GM23248 (cell line): ENCODE measurements around the gene LRRN4. TPM values are rescaled to one million over a fixed set of nuclear protein-coding genes. Genes with fewer than 3 reads are reported as not detected.

Source experiments
- DNase-seq: peaks from one replicate; pipeline ENCODE4 v3.0.0-alpha.2; 2015
- H2AFZ ChIP-seq: fragments of 200-600 bp; sonication (generic); 2 replicates; pipeline ENCODE4 v1.6.1; 2016; ENCODE audit warnings: antibody characterized with exemption
- H3F3A ChIP-seq: fragments of 200-600 bp; sonication (generic); 2 replicates; pipeline ENCODE4 v1.6.1; 2016; ENCODE audit warnings: mild to moderate bottlenecking, antibody characterized with exemption, mixed run types; ENCODE audit not compliant: insufficient read depth
- H3K27ac ChIP-seq: fragments of 200-600 bp; sonication (generic); 2 replicates; pipeline ENCODE4 v1.5.1; 2016; ENCODE audit warnings: mild to moderate bottlenecking
- H3K27me3 ChIP-seq: fragments of 200-600 bp; sonication (generic); replicated peaks from 2 replicates; pipeline ENCODE4 v1.6.1; 2016; ENCODE audit warnings: mild to moderate bottlenecking; ENCODE audit not compliant: insufficient read depth
- H3K36me3 ChIP-seq: fragments of 200-600 bp; sonication (generic); 2 replicates; pipeline ENCODE4 v1.6.1; 2016; ENCODE audit warnings: low read depth, mild to moderate bottlenecking
- H3K4me1 ChIP-seq: fragments of 200-600 bp; sonication (generic); 2 replicates; pipeline ENCODE4 v1.6.1; 2016; ENCODE audit warnings: mild to moderate bottlenecking; ENCODE audit not compliant: insufficient read depth
- H3K4me2 ChIP-seq: fragments of 200-600 bp; sonication (generic); one replicate; pipeline ENCODE4 v1.6.1; 2016; ENCODE audit warnings: mild to moderate bottlenecking; ENCODE audit not compliant: unreplicated experiment
- H3K4me3 ChIP-seq: fragments of 200-600 bp; sonication (generic); 2 replicates; pipeline ENCODE4 v1.5.1; 2016; ENCODE audit warnings: mild to moderate bottlenecking
- H3K79me2 ChIP-seq: fragments of 200-600 bp; sonication (generic); 2 replicates; pipeline ENCODE4 v1.6.1; 2016; ENCODE audit warnings: mild to moderate bottlenecking; ENCODE audit not compliant: insufficient read depth
- H3K9ac ChIP-seq: fragments of 200-600 bp; sonication (generic); 2 replicates; pipeline ENCODE4 v1.6.1; 2016; ENCODE audit warnings: mild to moderate bottlenecking
- H3K9me2 ChIP-seq: fragments of 200-600 bp; sonication (generic); 2 replicates; pipeline ENCODE4 v1.6.1; 2016; ENCODE audit warnings: mixed run types, mild to moderate bottlenecking, moderate library complexity; ENCODE audit not compliant: insufficient read depth
- H3K9me3 ChIP-seq: fragments of 200-600 bp; sonication (generic); one replicate; pipeline ENCODE4 v1.6.1; 2017; ENCODE audit warnings: low read depth
- H4K20me1 ChIP-seq: fragments of 200-600 bp; sonication (generic); 2 replicates; pipeline ENCODE4 v1.6.0; 2016; ENCODE audit not compliant: insufficient read depth
- EZH2 ChIP-seq: fragments of 200-600 bp; sonication (generic); IDR thresholded peaks from 2 replicates; pipeline ENCODE4 v1.6.1; 2018; ENCODE audit warnings: antibody characterized with exemption, mild to moderate bottlenecking; ENCODE audit not compliant: insufficient read depth, poor library complexity, severe bottlenecking
- EZH2phosphoT487 ChIP-seq: fragments of 200-600 bp; sonication (generic); IDR thresholded peaks from 2 replicates; pipeline ENCODE4 v1.6.1; 2018; ENCODE audit warnings: antibody characterized with exemption, moderate library complexity, mild to moderate bottlenecking, low read depth; ENCODE audit not compliant: insufficient read depth
- WGBS, 2 experiments: methylation state at CpG; one replicate each; pipeline ENCODE4 v1.1.6; 2015 to 2017; ENCODE audit warnings: low lambda C conversion rate in 2 of 2, low coverage in 1 of 2; ENCODE audit errors: missing lambda C conversion rate in 2 of 2; 5-methylcytosine and 5-hydroxymethylcytosine counted together
- in situ Hi-C: fragments of 300-500 bp; cut with MboI; formaldehyde crosslinking; loops from 2 replicates; pipeline ENCODE4 v1.15.0; 2020
- polyA plus RNA-seq: library from polyadenylated mRNA; unstranded; fragments of >200 nt; fragmentation: Nextera tagmentation; extraction: Ambion mirVana; gene quantifications from 2 replicates; pipeline ENCODE4 v1.2.1, GENCODE V29; 2016
- total RNA-seq: library from RNA; depleted of rRNA; stranded (reverse); fragments of >200 nt; shearing (Covaris generic); gene quantifications from 2 replicates; pipeline ENCODE4 v1.2.3, GENCODE V29; 2014

LRRN4 gene
- total and polyA plus RNA-seq, 2 experiments from 2014 or later, result not detected

DNA sequence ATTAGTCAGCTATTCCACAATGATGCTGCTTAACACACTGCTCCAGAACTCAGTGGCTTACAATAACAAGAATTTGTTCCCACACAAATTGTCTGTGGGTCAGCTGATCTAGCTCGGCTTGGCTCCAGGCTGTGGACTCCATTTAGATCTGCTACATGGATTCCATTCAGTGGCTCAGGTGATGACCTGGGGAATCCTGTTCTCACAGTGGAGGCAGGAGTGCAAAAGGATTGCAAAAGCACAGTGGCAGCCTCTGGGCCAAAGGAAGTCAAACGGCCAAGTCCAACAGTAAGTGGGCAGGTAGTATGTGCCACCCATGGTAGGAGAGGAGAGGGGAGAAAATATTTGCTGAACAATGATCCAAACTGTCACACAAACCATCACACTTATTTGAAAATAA, 15.8 kb upstream of the LRRN4 start:
- H3K36me3 ChIP-seq, result no peaks in the 10 kb centered on the region
- no peak for DNase-seq
- H3K9me3 ChIP-seq, result no peaks in the 10 kb centered on the region
- H3F3A ChIP-seq, result no peaks in the 10 kb centered on the region
- H2AFZ ChIP-seq, result no peak overlapping the region
- in situ Hi-C loops, result loop anchor here (10.0 kb wide), 1 partner anchor 545 kb away; no protein-coding TSS in a partner anchor
- H3K27me3 ChIP-seq, result no peaks in the 10 kb centered on the region
- no peaks in the 10 kb centered on the region for H4K20me1 ChIP-seq
- H3K79me2 ChIP-seq, result no peaks in the 10 kb centered on the region
- WGBS, 2 experiments, result 44 to 57% methylated on average over 2 of the region's 2 CpGs
- H3K4me1 ChIP-seq, result no peaks in the 10 kb centered on the region
- H3K9me2 ChIP-seq, result no peaks in the 10 kb centered on the region
- H3K27ac ChIP-seq, result no peak overlapping the region
- no peak overlapping the region for H3K9ac ChIP-seq
- no peak for TF ChIP-seq EZH2phosphoT487
- no peak for TF ChIP-seq EZH2
- H3K4me3 ChIP-seq, result no peak overlapping the region
- H3K4me2 ChIP-seq, result no peak overlapping the region

DNA sequence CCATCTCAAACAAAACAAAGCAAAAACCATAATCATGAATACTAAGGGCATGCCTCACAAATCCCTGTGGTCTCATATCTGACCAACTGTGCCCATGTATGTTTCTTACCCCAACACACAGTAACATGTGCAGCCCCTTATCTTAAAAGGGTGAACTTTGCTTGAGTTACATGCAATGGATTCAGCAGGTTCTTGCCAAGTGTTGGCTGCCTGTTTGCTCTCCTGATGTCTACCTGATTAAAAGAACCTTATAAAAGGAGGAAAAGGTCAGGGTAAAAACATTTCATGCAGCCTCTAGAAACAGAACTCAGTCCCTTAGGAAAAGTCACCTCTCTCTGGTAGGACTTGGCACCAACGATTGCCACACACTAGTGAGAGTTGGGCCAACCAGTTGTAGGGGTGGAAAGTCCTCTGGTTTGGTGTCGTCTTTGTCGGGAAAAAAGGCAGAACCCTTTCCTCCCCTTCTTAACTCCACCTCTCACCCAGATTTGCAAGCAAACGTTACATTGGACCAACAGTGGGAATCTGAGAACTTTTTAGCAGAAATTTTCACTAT, 14.0 kb upstream of the LRRN4 start:
- H3K4me3 ChIP-seq, result no peak overlapping the region
- WGBS, 2 experiments, result 31 to 42% methylated on average over 4 of the region's 4 CpGs
- no peaks in the 10 kb centered on the region for H3F3A ChIP-seq
- no peaks in the 10 kb centered on the region for H3K36me3 ChIP-seq
- H3K79me2 ChIP-seq, result no peaks in the 10 kb centered on the region
- H2AFZ ChIP-seq, result no peak overlapping the region
- no peak for TF ChIP-seq EZH2phosphoT487
- no peak for TF ChIP-seq EZH2
- in situ Hi-C loops, result no loop called here
- no peak overlapping the region for H3K9ac ChIP-seq
- H3K9me3 ChIP-seq, result no peaks in the 10 kb centered on the region
- H3K9me2 ChIP-seq, result no peaks in the 10 kb centered on the region
- DNase-seq, result no peak
- no peaks in the 10 kb centered on the region for H3K4me1 ChIP-seq
- no peak overlapping the region for H3K27ac ChIP-seq
- no peaks in the 10 kb centered on the region for H4K20me1 ChIP-seq
- H3K4me2 ChIP-seq, result no peak overlapping the region
- no peaks in the 10 kb centered on the region; the same call in 1 of the 2 replicates for H3K27me3 ChIP-seq

DNA sequence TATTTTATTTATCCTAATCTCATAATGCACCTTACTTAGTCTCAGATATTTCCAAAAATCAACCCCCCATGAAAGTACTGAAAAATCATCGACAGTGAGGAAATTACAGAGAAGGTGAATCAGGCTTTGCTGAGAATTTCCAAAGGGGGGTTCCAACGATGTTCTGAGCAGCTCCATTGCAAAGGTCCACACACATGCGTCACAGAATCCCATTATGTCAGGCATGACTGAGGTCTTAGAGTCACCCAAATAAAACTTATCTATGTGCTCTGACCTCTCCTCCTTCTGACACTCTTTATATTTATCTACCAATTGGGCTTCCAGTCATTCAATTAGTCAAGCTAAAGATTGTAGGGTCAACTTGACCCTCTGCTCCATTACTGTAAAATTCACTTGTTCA, 12.7 kb upstream of the LRRN4 start:
- no peaks in the 10 kb centered on the region for H4K20me1 ChIP-seq
- TF ChIP-seq EZH2phosphoT487, result no peak
- TF ChIP-seq EZH2, result no peak
- in situ Hi-C loops, result no loop called here
- no peaks in the 10 kb centered on the region for H3F3A ChIP-seq
- 81 to 88% methylated on average over 3 of the region's 3 CpGs for WGBS, 2 experiments
- H3K4me3 ChIP-seq, result no peak overlapping the region
- no peak overlapping the region for H2AFZ ChIP-seq
- H3K79me2 ChIP-seq, result no peaks in the 10 kb centered on the region
- no peak overlapping the region for H3K4me2 ChIP-seq
- no peak for DNase-seq
- H3K4me1 ChIP-seq, result no peaks in the 10 kb centered on the region
- H3K9ac ChIP-seq, result no peak overlapping the region
- no peaks in the 10 kb centered on the region for H3K9me2 ChIP-seq
- no peaks in the 10 kb centered on the region; the same call in 1 of the 2 replicates for H3K27me3 ChIP-seq
- H3K9me3 ChIP-seq, result no peaks in the 10 kb centered on the region
- H3K27ac ChIP-seq, result no peak overlapping the region
- no peaks in the 10 kb centered on the region for H3K36me3 ChIP-seq

DNA sequence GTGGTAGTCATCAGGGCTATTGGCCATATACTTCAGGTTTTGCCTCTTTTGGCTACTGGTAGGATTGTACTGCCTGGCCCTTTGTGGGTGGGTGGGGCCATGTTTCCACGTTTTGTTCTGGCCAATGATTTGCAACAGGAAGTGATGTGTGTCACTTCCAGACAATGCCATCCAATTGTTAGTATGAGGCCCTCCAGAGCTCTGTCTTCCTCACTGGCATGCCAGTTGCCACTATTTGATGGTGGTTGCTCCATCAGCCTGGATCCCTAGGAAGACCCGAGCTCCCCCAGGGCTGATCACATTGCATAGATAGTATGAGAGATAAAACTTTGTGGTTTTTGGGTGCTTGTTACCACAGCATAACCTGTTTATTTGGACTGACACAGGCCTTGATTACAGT, 7.7 kb upstream of the LRRN4 start:
- peaks cover 8% of the 10 kb centered on the region; the same call in 1 of the 2 replicates for H3K27me3 ChIP-seq
- no peaks in the 10 kb centered on the region for H3K4me1 ChIP-seq
- no peak overlapping the region for H3K27ac ChIP-seq
- H3K4me3 ChIP-seq, result no peak overlapping the region
- TF ChIP-seq EZH2phosphoT487 (no peak), EZH2 (no peak)
- in situ Hi-C loops, result no loop called here
- no peak overlapping the region for H2AFZ ChIP-seq
- H3K4me2 ChIP-seq, result no peak overlapping the region
- no peak for DNase-seq
- 41 to 51% methylated on average over 2 of the region's 2 CpGs for WGBS, 2 experiments
- no peaks in the 10 kb centered on the region for H4K20me1 ChIP-seq
- no peaks in the 10 kb centered on the region for H3K36me3 ChIP-seq
- H3K79me2 ChIP-seq, result no peaks in the 10 kb centered on the region
- H3K9ac ChIP-seq, result no peak overlapping the region
- H3K9me2 ChIP-seq, result no peaks in the 10 kb centered on the region
- no peaks in the 10 kb centered on the region for H3F3A ChIP-seq
- no peaks in the 10 kb centered on the region for H3K9me3 ChIP-seq
